Activated CD8-positive, alpha-beta T cell treated with anti-CD3 and anti-CD28 coated beads, Interleukin-2, amount 10 ng/mL, durations not matched to agents 7 days and 5 days (primary cell): ENCODE data around the gene ADAMTS9. TPM values are rescaled to one million over a fixed set of nuclear protein-coding genes. Genes with fewer than 3 reads are reported as not detected.

Source experiments
- ATAC-seq: fragments of 150-1000 bp; cut with Tn5 transposase; one replicate; pipeline ENCODE4 v1.10.0; 2021; ENCODE audit warnings: moderate library complexity
- CTCF ChIA-PET: fragments of 350-600 bp; sonication (Branson Sonifier 250); formaldehyde crosslinking; loops from one replicate; lab custom pipeline; 2021; ENCODE audit warnings: antibody characterized with exemption; lab: Charles Lee
- POLR2A ChIA-PET: fragments of 350-600 bp; sonication (Branson Sonifier 250); formaldehyde crosslinking; loops from one replicate; lab custom pipeline; 2021; ENCODE audit warnings: antibody characterized with exemption; lab: Charles Lee
- DNase-seq: peaks from one replicate; pipeline ENCODE4 v3.0.0-alpha.2; 2020
- H3K27ac Mint-ChIP-seq: one replicate; pipeline ENCODE4 v1.8.0; 2021; ENCODE audit warnings: mild to moderate bottlenecking, mixed read lengths
- H3K27me3 Mint-ChIP-seq: one replicate; pipeline ENCODE4 v1.8.0; 2021; ENCODE audit warnings: low read depth, mixed read lengths
- H3K36me3 Mint-ChIP-seq: one replicate; pipeline ENCODE4 v1.8.0; 2021; ENCODE audit warnings: low read depth, mixed read lengths
- H3K4me1 Mint-ChIP-seq: one replicate; pipeline ENCODE4 v1.8.0; 2021; ENCODE audit warnings: low read depth, mixed read lengths
- H3K4me3 Mint-ChIP-seq: one replicate; pipeline ENCODE4 v1.8.0; 2021; ENCODE audit warnings: mild to moderate bottlenecking, mixed read lengths
- H3K9me3 Mint-ChIP-seq: one replicate; pipeline ENCODE4 v1.8.0; 2022; ENCODE audit warnings: mixed read lengths; ENCODE audit not compliant: insufficient read depth
- total RNA-seq, 2 experiments: library from RNA; stranded (reverse); gene quantifications; one replicate each; pipeline ENCODE4 v1.2.3, GENCODE V29; 2021

Gene ADAMTS9
- total RNA-seq, 2 experiments from 2014 or later = not detected

DNA sequence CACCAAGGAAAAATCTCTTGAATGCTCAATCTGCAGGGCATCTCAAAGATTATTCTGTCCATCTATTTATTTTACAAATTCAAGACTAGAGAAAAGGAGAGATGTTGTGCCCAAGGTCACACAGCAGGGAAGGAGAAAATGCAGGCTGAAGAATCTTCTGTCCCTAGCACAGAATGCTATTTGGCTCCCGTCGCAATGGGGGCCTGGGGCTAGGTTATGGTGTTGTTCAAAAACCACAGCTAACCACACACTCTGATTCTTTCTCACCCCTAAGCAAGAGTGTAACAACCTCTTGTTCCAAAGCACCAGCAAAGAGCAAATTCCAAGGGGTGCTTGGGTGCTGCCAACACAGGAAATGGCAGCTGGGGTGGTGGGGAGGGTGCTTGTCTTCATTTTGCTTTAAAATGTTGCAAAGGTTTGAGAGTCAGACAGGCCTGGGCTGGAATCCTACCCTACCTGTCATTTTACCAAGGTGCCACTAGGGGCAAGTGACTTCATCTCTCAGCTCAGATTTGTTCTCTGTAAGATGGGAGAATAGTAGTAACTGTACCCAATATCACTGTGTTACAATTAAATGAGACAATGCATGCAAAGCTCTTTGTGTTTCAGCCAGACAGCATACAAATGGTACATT is 112.5 kb downstream of the ADAMTS9 start:
- Mint-ChIP-seq H3K9me3 (no peaks in the 10 kb centered on the region), H3K4me1 (no peaks in the 10 kb centered on the region), H3K27me3 (no peaks in the 10 kb centered on the region), H3K36me3 (no peaks in the 10 kb centered on the region), H3K27ac (no peak overlapping the region), H3K4me3 (no peak overlapping the region)
- ATAC-seq (no peak), DNase-seq (no peak)
- ChIA-PET POLR2A (no interaction called here), CTCF (interaction anchor here (0.6 to 1.0 kb wide), 3 partner anchors 12 to 38 kb away, joined by 3 read pairs; no protein-coding TSS in a partner anchor)

DNA sequence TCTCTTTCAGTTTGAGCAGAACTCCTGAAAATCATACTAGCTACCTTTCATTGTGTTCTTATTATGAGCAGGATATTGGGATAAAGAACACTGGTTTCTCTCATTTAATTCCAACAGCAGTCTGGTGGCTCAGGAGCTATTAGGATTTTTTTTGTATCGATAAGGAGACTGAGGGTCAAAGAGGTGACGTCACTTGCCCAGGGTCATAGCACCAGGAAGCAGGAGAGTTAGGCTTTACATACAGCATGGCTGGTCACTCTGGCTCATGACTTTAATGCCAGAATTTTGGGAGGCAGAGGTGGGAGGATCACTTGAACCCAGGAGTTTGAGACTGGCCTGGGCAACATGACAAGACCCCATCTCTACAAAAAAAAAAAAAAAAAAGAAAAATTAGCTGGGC is 113.6 kb downstream of the ADAMTS9 start:
- CTCF ChIA-PET = no interaction called here
- Mint-ChIP-seq H3K9me3 (no peaks in the 10 kb centered on the region), H3K27me3 (no peaks in the 10 kb centered on the region), H3K4me3 (no peak overlapping the region), H3K36me3 (no peaks in the 10 kb centered on the region), H3K4me1 (no peaks in the 10 kb centered on the region), H3K27ac (no peak overlapping the region)
- DNase-seq (no peak), ATAC-seq (no peak)
- POLR2A ChIA-PET = no interaction called here

- Mint-ChIP-seq H3K4me3 (no peak overlapping the region), H3K9me3 (no peaks in the 10 kb centered on the region), H3K4me1 (no peaks in the 10 kb centered on the region), H3K27me3 (no peaks in the 10 kb centered on the region), H3K36me3 (no peaks in the 10 kb centered on the region), H3K27ac (no peak overlapping the region)
- DNase-seq (no peak), ATAC-seq (no peak)
- ChIA-PET CTCF (no interaction called here), POLR2A (no interaction called here)
Measured at GRCh38 chr3:64571982-64572381, 115.8 kb downstream of the ADAMTS9 start.

GRCh38 chr3:64568895-64569517 is 118.8 kb downstream of the ADAMTS9 start:
- ChIA-PET CTCF (no interaction called here), POLR2A (no interaction called here)
- no peak for DNase-seq

GRCh38 chr3:64566859-64567258 is 120.9 kb downstream of the ADAMTS9 start:
- ChIA-PET CTCF (no interaction called here), POLR2A (no interaction called here)
- H3K4me3 Mint-ChIP-seq = no peak overlapping the region
- no peaks in the 10 kb centered on the region for H3K27me3 Mint-ChIP-seq
- no peaks in the 10 kb centered on the region for H3K9me3 Mint-ChIP-seq
- H3K36me3 Mint-ChIP-seq = no peaks in the 10 kb centered on the region
- no peak overlapping the region for H3K27ac Mint-ChIP-seq
- ATAC-seq (no peak), DNase-seq (no peak)
- no peaks in the 10 kb centered on the region for H3K4me1 Mint-ChIP-seq

More at GRCh38 chr3:64568895-64569517, 118.8 kb downstream of the ADAMTS9 start:
- no peak overlapping the region for H3K27ac Mint-ChIP-seq
- no peak overlapping the region for H3K4me3 Mint-ChIP-seq
- no peaks in the 10 kb centered on the region for H3K9me3 Mint-ChIP-seq
- no peaks in the 10 kb centered on the region for H3K27me3 Mint-ChIP-seq
- no peaks in the 10 kb centered on the region for H3K4me1 Mint-ChIP-seq
- ATAC-seq = no peak
- H3K36me3 Mint-ChIP-seq = no peaks in the 10 kb centered on the region

DNA sequence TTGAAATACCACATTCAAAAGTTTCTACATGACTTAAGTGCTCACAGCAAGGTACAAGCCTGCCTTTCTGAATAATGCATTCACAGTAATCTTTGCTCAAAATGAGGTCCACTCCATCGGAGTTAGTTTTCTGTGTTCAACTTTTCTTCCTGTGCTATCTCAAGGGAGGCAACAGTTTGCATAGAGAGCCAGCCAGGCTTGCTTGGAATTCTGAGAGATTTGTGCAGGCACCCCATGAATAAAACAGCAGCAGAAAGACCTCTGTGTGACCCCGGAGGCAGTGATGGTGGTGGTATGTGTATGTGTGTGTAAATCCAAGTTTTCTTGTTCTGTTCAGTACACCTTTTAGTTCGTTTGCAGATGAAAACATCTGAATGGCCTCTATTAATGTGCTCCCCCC is 124.0 kb downstream of the ADAMTS9 start:
- Mint-ChIP-seq H3K4me1 (no peaks in the 10 kb centered on the region), H3K9me3 (no peaks in the 10 kb centered on the region), H3K27ac (no peak overlapping the region), H3K4me3 (no peak overlapping the region), H3K27me3 (no peaks in the 10 kb centered on the region), H3K36me3 (no peaks in the 10 kb centered on the region)
- DNase-seq (no peak), ATAC-seq (no peak)
- ChIA-PET CTCF (interaction anchor here (1.0 kb wide), 1 partner anchor 12 kb away, joined by 3 read pairs; no protein-coding TSS in a partner anchor), POLR2A (no interaction called here)

DNA sequence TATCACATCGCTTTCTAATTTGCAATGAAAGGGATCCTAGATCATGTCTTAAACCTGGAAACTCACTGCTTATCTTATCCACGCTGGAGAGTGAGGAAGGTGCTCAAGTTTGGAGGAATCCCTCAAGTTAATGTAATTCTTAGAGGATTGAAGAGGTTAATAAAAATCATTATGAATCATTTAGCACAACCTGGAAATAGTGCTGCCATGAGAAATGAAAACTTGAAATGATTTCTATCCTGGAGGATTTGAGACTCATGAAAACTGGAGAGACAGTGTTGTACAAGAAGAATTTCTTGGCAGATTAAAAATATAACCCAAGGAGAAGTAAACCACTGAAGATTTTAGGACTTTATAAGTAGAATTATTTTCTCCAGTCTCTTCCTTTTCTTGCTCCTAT is 125.9 kb downstream of the ADAMTS9 start:
- Mint-ChIP-seq H3K4me1 (no peaks in the 10 kb centered on the region), H3K27ac (no peak overlapping the region), H3K36me3 (no peaks in the 10 kb centered on the region), H3K27me3 (no peaks in the 10 kb centered on the region), H3K4me3 (no peak overlapping the region), H3K9me3 (no peaks in the 10 kb centered on the region)
- CTCF ChIA-PET = no interaction called here
- POLR2A ChIA-PET = no interaction called here
- ATAC-seq = no peak
- no peak for DNase-seq

- no peaks in the 10 kb centered on the region for H3K4me1 Mint-ChIP-seq
- no peak overlapping the region for H3K27ac Mint-ChIP-seq
Measured at GRCh38 chr3:64561325-64561843, 126.4 kb downstream of the ADAMTS9 start.

DNA sequence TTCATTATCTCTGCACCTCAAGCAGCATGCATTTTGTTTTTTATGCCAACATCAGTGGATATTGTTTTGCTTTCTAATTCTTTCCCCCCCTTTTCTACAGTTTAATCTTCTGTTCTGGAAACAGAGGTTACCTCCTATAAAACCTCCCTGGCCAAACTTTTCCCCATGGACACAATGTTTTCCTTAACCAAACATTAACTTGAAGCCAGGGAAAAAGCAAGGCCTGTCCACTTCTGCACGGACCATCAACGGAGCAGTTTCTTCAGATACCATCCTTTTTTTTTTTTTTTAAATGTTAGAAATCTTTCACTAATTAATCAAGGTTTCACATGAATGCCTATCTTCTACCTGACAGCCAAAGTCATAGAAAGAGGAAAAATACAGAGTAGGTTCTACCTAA is 127.0 kb downstream of the ADAMTS9 start:
- no peak for ATAC-seq
- H3K27ac Mint-ChIP-seq = no peak overlapping the region
- CTCF ChIA-PET = no interaction called here
- no peaks in the 10 kb centered on the region for H3K27me3 Mint-ChIP-seq
- no peaks in the 10 kb centered on the region for H3K4me1 Mint-ChIP-seq
- DNase-seq = no peak
- POLR2A ChIA-PET = no interaction called here
- no peaks in the 10 kb centered on the region for H3K36me3 Mint-ChIP-seq
- no peak overlapping the region for H3K4me3 Mint-ChIP-seq
- no peaks in the 10 kb centered on the region for H3K9me3 Mint-ChIP-seq

More at GRCh38 chr3:64561325-64561843, 126.4 kb downstream of the ADAMTS9 start:
- ATAC-seq = no peak
- no peak overlapping the region for H3K4me3 Mint-ChIP-seq
- ChIA-PET CTCF (no interaction called here), POLR2A (no interaction called here)
- no peak for DNase-seq
- no peaks in the 10 kb centered on the region for H3K9me3 Mint-ChIP-seq
- no peaks in the 10 kb centered on the region for H3K27me3 Mint-ChIP-seq
- no peaks in the 10 kb centered on the region for H3K36me3 Mint-ChIP-seq

GRCh38 chr3:64559588-64559987 is 128.2 kb downstream of the ADAMTS9 start:
- no peaks in the 10 kb centered on the region for H3K4me1 Mint-ChIP-seq
- ATAC-seq = no peak
- POLR2A ChIA-PET = no interaction called here
- no peaks in the 10 kb centered on the region for H3K36me3 Mint-ChIP-seq
- no peak overlapping the region for H3K4me3 Mint-ChIP-seq
- DNase-seq = no peak
- CTCF ChIA-PET = no interaction called here
- H3K27me3 Mint-ChIP-seq = no peaks in the 10 kb centered on the region
- H3K27ac Mint-ChIP-seq = no peak overlapping the region
- no peaks in the 10 kb centered on the region for H3K9me3 Mint-ChIP-seq

GRCh38 chr3:64556046-64556445 is 131.8 kb downstream of the ADAMTS9 start:
- Mint-ChIP-seq H3K4me3 (no peak overlapping the region), H3K36me3 (no peaks in the 10 kb centered on the region), H3K27ac (no peak overlapping the region), H3K27me3 (no peaks in the 10 kb centered on the region), H3K4me1 (no peaks in the 10 kb centered on the region), H3K9me3 (no peaks in the 10 kb centered on the region)
- no peak for DNase-seq
- ChIA-PET CTCF (no interaction called here), POLR2A (no interaction called here)
- ATAC-seq = no peak

GRCh38 chr3:64555351-64555750 is 132.4 kb downstream of the ADAMTS9 start:
- H3K9me3 Mint-ChIP-seq = no peaks in the 10 kb centered on the region
- POLR2A ChIA-PET = no interaction called here
- DNase-seq (no peak), ATAC-seq (no peak)
- H3K27ac Mint-ChIP-seq = no peak overlapping the region
- H3K4me3 Mint-ChIP-seq = no peak overlapping the region
- H3K27me3 Mint-ChIP-seq = no peaks in the 10 kb centered on the region
- H3K36me3 Mint-ChIP-seq = no peaks in the 10 kb centered on the region
- no peaks in the 10 kb centered on the region for H3K4me1 Mint-ChIP-seq
- CTCF ChIA-PET = no interaction called here
